ENCODE measurements around the gene KIN.
"Not testable (repeated sequence)": the region's sequence is repeated elsewhere in the genome, so short reads cannot be mapped to it uniquely, and the experiment has no call there.

Gene KIN

GRCh38 chr10:7795605-7796004, 7.8 kb upstream of the KIN start:
- H3K27me3 ChIP-seq (ENCODE audit: control insufficient read depth in 2 of 2, insufficient read depth in 2 of 2, low read length in 2 of 2): no peaks in the 10 kb centered on the region
- no peak overlapping the region for H3K4me3 ChIP-seq (ENCODE audit: low read length in 2 of 2)
- H3K9me3 ChIP-seq (ENCODE audit: control insufficient read depth in 2 of 2, low read length in 2 of 2): no peaks in the 10 kb centered on the region
- H3K4me1 ChIP-seq (ENCODE audit: control insufficient read depth in 2 of 2, insufficient read depth in 2 of 2, low read length in 2 of 2): peaks cover 0 to 9% of the 10 kb centered on the region in 2 donors
- H3K36me3 ChIP-seq (ENCODE audit: control insufficient read depth in 2 of 2, insufficient read depth in 2 of 2, low read length in 2 of 2): peaks cover 23 to 31% of the 10 kb centered on the region in 2 donors
- H3K9ac ChIP-seq (ENCODE audit: low read depth in 1 of 2, low read length in 2 of 2): no peak overlapping the region
- no peak overlapping the region for H3K27ac ChIP-seq (ENCODE audit: low read depth in 2 of 2, low read length in 2 of 2)

- Histone ChIP-seq H3K36me3 (ENCODE audit: control insufficient read depth in 2 of 2, insufficient read depth in 2 of 2, low read length in 2 of 2) (peaks cover 15 to 22% of the 10 kb centered on the region in 2 donors), H3K4me1 (ENCODE audit: control insufficient read depth in 2 of 2, insufficient read depth in 2 of 2, low read length in 2 of 2) (peaks cover 6 to 12% of the 10 kb centered on the region in 2 donors), H3K27ac (ENCODE audit: low read depth in 2 of 2, low read length in 2 of 2) (no peak overlapping the region), H3K27me3 (ENCODE audit: control insufficient read depth in 2 of 2, insufficient read depth in 2 of 2, low read length in 2 of 2) (no peaks in the 10 kb centered on the region), H3K9me3 (ENCODE audit: control insufficient read depth in 2 of 2, low read length in 2 of 2) (no peaks in the 10 kb centered on the region), H3K9ac (ENCODE audit: low read depth in 1 of 2, low read length in 2 of 2) (no peak overlapping the region), H3K4me3 (ENCODE audit: low read length in 2 of 2) (no peak overlapping the region)
Measured at GRCh38 chr10:7794251-7795026, 6.6 kb upstream of the KIN start.

- H3K27ac ChIP-seq (ENCODE audit: low read depth in 2 of 2, low read length in 2 of 2): no peak overlapping the region
Measured at GRCh38 chr10:7792541-7792940, 4.7 kb upstream of the KIN start.

GRCh38 chr10:7789390-7789789, 1.6 kb upstream of the KIN start:
- Histone ChIP-seq H3K4me1 (ENCODE audit: control insufficient read depth in 2 of 2, insufficient read depth in 2 of 2, low read length in 2 of 2) (peaks cover 17 to 21% of the 10 kb centered on the region in 2 donors), H3K36me3 (ENCODE audit: control insufficient read depth in 2 of 2, insufficient read depth in 2 of 2, low read length in 2 of 2) (peaks cover 0 to 4% of the 10 kb centered on the region in 2 donors), H3K27me3 (ENCODE audit: control insufficient read depth in 2 of 2, insufficient read depth in 2 of 2, low read length in 2 of 2) (no peaks in the 10 kb centered on the region), H3K4me3 (ENCODE audit: low read length in 2 of 2) (peak overlapping the region; percentile 98), H3K9me3 (ENCODE audit: control insufficient read depth in 2 of 2, low read length in 2 of 2) (no peaks in the 10 kb centered on the region), H3K9ac (ENCODE audit: low read depth in 1 of 2, low read length in 2 of 2) (peak overlapping the region; percentile 84 to 90), H3K27ac (ENCODE audit: low read depth in 2 of 2, low read length in 2 of 2) (no peak overlapping the region)

More at GRCh38 chr10:7792541-7792940, 4.7 kb upstream of the KIN start:
- no peaks in the 10 kb centered on the region for H3K27me3 ChIP-seq (ENCODE audit: control insufficient read depth in 2 of 2, insufficient read depth in 2 of 2, low read length in 2 of 2)
- H3K9ac ChIP-seq (ENCODE audit: low read depth in 1 of 2, low read length in 2 of 2): peak overlapping the region in 1 of 2 donors; percentile 1
- H3K4me1 ChIP-seq (ENCODE audit: control insufficient read depth in 2 of 2, insufficient read depth in 2 of 2, low read length in 2 of 2): peaks cover 10 to 14% of the 10 kb centered on the region in 2 donors
- no peak overlapping the region for H3K4me3 ChIP-seq (ENCODE audit: low read length in 2 of 2)
- peaks cover 9 to 12% of the 10 kb centered on the region in 2 donors for H3K36me3 ChIP-seq (ENCODE audit: control insufficient read depth in 2 of 2, insufficient read depth in 2 of 2, low read length in 2 of 2)
- no peaks in the 10 kb centered on the region for H3K9me3 ChIP-seq (ENCODE audit: control insufficient read depth in 2 of 2, low read length in 2 of 2)

- Histone ChIP-seq H3K36me3 (ENCODE audit: control insufficient read depth in 2 of 2, insufficient read depth in 2 of 2, low read length in 2 of 2) (peaks cover 0 to 4% of the 10 kb centered on the region in 2 donors), H3K9ac (ENCODE audit: low read depth in 1 of 2, low read length in 2 of 2) (peak overlapping the region; percentile 84 to 90), H3K4me1 (ENCODE audit: control insufficient read depth in 2 of 2, insufficient read depth in 2 of 2, low read length in 2 of 2) (peaks cover 17 to 21% of the 10 kb centered on the region in 2 donors), H3K27me3 (ENCODE audit: control insufficient read depth in 2 of 2, insufficient read depth in 2 of 2, low read length in 2 of 2) (no peaks in the 10 kb centered on the region), H3K27ac (ENCODE audit: low read depth in 2 of 2, low read length in 2 of 2) (peak overlapping the region; percentile 76 to 88), H3K9me3 (ENCODE audit: control insufficient read depth in 2 of 2, low read length in 2 of 2) (no peaks in the 10 kb centered on the region), H3K4me3 (ENCODE audit: low read length in 2 of 2) (peak overlapping the region; percentile 98)
Measured at GRCh38 chr10:7788639-7789286, 970 bp upstream of the KIN start.

GRCh38 chr10:7787150-7787856, 490 bp downstream of the KIN start:
- peak overlapping the region; percentile 98 for H3K4me3 ChIP-seq (ENCODE audit: low read length in 2 of 2)
- H3K9ac ChIP-seq (ENCODE audit: low read depth in 1 of 2, low read length in 2 of 2): peak overlapping the region; percentile 87 to 90
- H3K9me3 ChIP-seq (ENCODE audit: control insufficient read depth in 2 of 2, low read length in 2 of 2): no peaks in the 10 kb centered on the region
- H3K27ac ChIP-seq (ENCODE audit: low read depth in 2 of 2, low read length in 2 of 2): peak overlapping the region in 1 of 2 donors; percentile 64
- peaks cover 17 to 21% of the 10 kb centered on the region in 2 donors for H3K4me1 ChIP-seq (ENCODE audit: control insufficient read depth in 2 of 2, insufficient read depth in 2 of 2, low read length in 2 of 2)
- peaks cover 0 to 2% of the 10 kb centered on the region in 2 donors for H3K36me3 ChIP-seq (ENCODE audit: control insufficient read depth in 2 of 2, insufficient read depth in 2 of 2, low read length in 2 of 2)
- H3K27me3 ChIP-seq (ENCODE audit: control insufficient read depth in 2 of 2, insufficient read depth in 2 of 2, low read length in 2 of 2): no peaks in the 10 kb centered on the region

GRCh38 chr10:7786430-7786829, 1.4 kb downstream of the KIN start:
- Histone ChIP-seq H3K27me3 (ENCODE audit: control insufficient read depth in 2 of 2, insufficient read depth in 2 of 2, low read length in 2 of 2) (no peaks in the 10 kb centered on the region), H3K9ac (ENCODE audit: low read depth in 1 of 2, low read length in 2 of 2) (no peak overlapping the region), H3K9me3 (ENCODE audit: control insufficient read depth in 2 of 2, low read length in 2 of 2) (no peaks in the 10 kb centered on the region), H3K27ac (ENCODE audit: low read depth in 2 of 2, low read length in 2 of 2) (no peak overlapping the region), H3K4me3 (ENCODE audit: low read length in 2 of 2) (peak overlapping the region in 1 of 2 donors; percentile 98), H3K4me1 (ENCODE audit: control insufficient read depth in 2 of 2, insufficient read depth in 2 of 2, low read length in 2 of 2) (peaks cover 16 to 17% of the 10 kb centered on the region in 2 donors), H3K36me3 (ENCODE audit: control insufficient read depth in 2 of 2, insufficient read depth in 2 of 2, low read length in 2 of 2) (peaks cover 0 to under 1% of the 10 kb centered on the region in 2 donors)

DNA sequence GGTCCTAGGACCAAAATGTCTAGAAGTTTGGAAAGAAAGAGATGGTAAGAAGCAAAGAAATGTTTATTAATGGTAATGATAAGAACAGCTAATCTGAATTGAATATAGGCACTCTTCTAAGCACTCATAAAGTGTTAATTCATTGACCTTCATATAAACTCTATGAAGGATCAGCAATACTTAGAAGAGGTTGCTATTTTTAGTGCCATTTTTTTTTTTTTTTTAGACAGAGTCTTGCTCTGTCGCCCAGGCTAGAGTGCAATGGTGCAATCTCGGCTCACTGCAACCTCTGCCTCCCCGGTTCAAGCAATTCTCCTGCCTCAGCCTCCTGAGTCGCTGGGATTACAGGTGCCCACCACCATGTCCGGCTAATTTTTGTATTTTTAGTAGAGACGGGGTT, 5.6 kb downstream of the KIN start:
- peaks cover 22 to 28% of the 10 kb centered on the region in 2 donors for H3K36me3 ChIP-seq (ENCODE audit: control insufficient read depth in 2 of 2, insufficient read depth in 2 of 2, low read length in 2 of 2)
- not testable (repeated sequence) for H3K27me3 ChIP-seq (ENCODE audit: control insufficient read depth in 2 of 2, insufficient read depth in 2 of 2, low read length in 2 of 2); H3K9ac ChIP-seq (ENCODE audit: low read depth in 1 of 2, low read length in 2 of 2); H3K9me3 ChIP-seq (ENCODE audit: control insufficient read depth in 2 of 2, low read length in 2 of 2); H3K4me3 ChIP-seq (ENCODE audit: low read length in 2 of 2); H3K4me1 ChIP-seq (ENCODE audit: control insufficient read depth in 2 of 2, insufficient read depth in 2 of 2, low read length in 2 of 2); H3K27ac ChIP-seq (ENCODE audit: low read depth in 2 of 2, low read length in 2 of 2)

- Histone ChIP-seq H3K27me3 (ENCODE audit: control insufficient read depth in 2 of 2, insufficient read depth in 2 of 2, low read length in 2 of 2) (no peaks in the 10 kb centered on the region), H3K9ac (ENCODE audit: low read depth in 1 of 2, low read length in 2 of 2) (no peak overlapping the region), H3K36me3 (ENCODE audit: control insufficient read depth in 2 of 2, insufficient read depth in 2 of 2, low read length in 2 of 2) (peaks cover 31 to 52% of the 10 kb centered on the region in 2 donors), H3K9me3 (ENCODE audit: control insufficient read depth in 2 of 2, low read length in 2 of 2) (no peaks in the 10 kb centered on the region), H3K27ac (ENCODE audit: low read depth in 2 of 2, low read length in 2 of 2) (no peak overlapping the region), H3K4me3 (ENCODE audit: low read length in 2 of 2) (no peak overlapping the region), H3K4me1 (ENCODE audit: control insufficient read depth in 2 of 2, insufficient read depth in 2 of 2, low read length in 2 of 2) (no peaks in the 10 kb centered on the region)
Measured at GRCh38 chr10:7776777-7777176, 11.0 kb downstream of the KIN start.
